Measurements from ENCODE around the gene PGRMC1.
A peak's percentile ranks its signal among the peaks of the same experiment; 100 is the strongest.

Gene PGRMC1

GRCh38 chrX:119231936-119232445 is 4.1 kb upstream of the PGRMC1 start:
- TF ChIP-seq CTCF (IDR thresholded peaks at IDR 0.05; ENCODE audit: insufficient read depth, low read depth, low read length, missing control alignments): no peak
- no peak for DNase-seq (ENCODE audit: low read depth)
- no peak overlapping the region for H3K4me3 ChIP-seq (ENCODE audit: low read length)

- H3K4me3 ChIP-seq (ENCODE audit: low read length): no peak overlapping the region
- TF ChIP-seq CTCF (IDR thresholded peaks at IDR 0.05; ENCODE audit: insufficient read depth, low read depth, low read length, missing control alignments): no peak
- no peak for DNase-seq (ENCODE audit: low read depth)
Observed at GRCh38 chrX:119235051-119235511, 1.0 kb upstream of the PGRMC1 start.

- peak; percentile 74 for DNase-seq (ENCODE audit: low read depth)
- no peak for TF ChIP-seq CTCF (IDR thresholded peaks at IDR 0.05; ENCODE audit: insufficient read depth, low read depth, low read length, missing control alignments)
- peak overlapping the region; percentile 72 for H3K4me3 ChIP-seq (ENCODE audit: low read length)
Observed at GRCh38 chrX:119236623-119237561, 807 bp downstream of the PGRMC1 start.

GRCh38 chrX:119237562-119237942 is 1.5 kb downstream of the PGRMC1 start:
- TF ChIP-seq CTCF (IDR thresholded peaks at IDR 0.05; ENCODE audit: insufficient read depth, low read depth, low read length, missing control alignments): no peak
- peak overlapping the region; percentile 72 for H3K4me3 ChIP-seq (ENCODE audit: low read length)
- DNase-seq (ENCODE audit: low read depth): peak; percentile 0

GRCh38 chrX:119238557-119238956 is 2.5 kb downstream of the PGRMC1 start:
- H3K4me3 ChIP-seq (ENCODE audit: low read length): no peak overlapping the region
- no peak for TF ChIP-seq CTCF (IDR thresholded peaks at IDR 0.05; ENCODE audit: insufficient read depth, low read depth, low read length, missing control alignments)
- peak; percentile 15 for DNase-seq (ENCODE audit: low read depth)

- peak; percentile 10 for DNase-seq (ENCODE audit: low read depth)
- no peak for TF ChIP-seq CTCF (IDR thresholded peaks at IDR 0.05; ENCODE audit: insufficient read depth, low read depth, low read length, missing control alignments)
- H3K4me3 ChIP-seq (ENCODE audit: low read length): no peak overlapping the region
Observed at GRCh38 chrX:119240356-119240755, 4.3 kb downstream of the PGRMC1 start.
